Measurements from ENCODE around the gene PTPN22.
A peak's percentile ranks its signal among the peaks of the same experiment; 100 is the strongest.

The PTPN22 gene

DNA sequence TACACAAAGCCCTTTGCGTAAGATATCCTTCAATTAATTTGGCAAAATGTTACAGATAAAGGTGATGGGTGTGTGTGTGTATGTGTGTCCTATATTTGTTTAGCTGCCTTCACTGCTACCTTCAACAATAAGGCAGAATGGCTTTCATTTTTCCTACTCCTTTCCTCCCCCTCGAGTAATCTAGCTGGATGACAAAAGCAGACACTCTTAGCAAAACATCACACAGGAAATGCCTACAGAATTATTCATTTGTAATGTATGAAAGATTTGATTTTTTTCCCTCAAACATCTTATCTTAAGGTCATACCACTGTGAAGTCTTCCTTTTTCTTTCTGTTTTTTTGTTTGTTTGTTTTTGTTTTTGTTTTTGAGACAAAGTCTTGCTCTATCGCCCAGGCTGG is 10.6 kb downstream of the PTPN22 start:
- Histone ChIP-seq H3K27me3 (no peaks in the 10 kb centered on the region), H3K9me3 (no peaks in the 10 kb centered on the region), H3K27ac (peak overlapping the region; percentile 81), H3K4me3 (ENCODE audit: low read depth in 1 of 2, low read length in 1 of 2) (no peak overlapping the region), H3K4me1 (ENCODE audit: control insufficient read depth in 1 of 2, insufficient read depth in 1 of 2, low read depth in 1 of 2, low read length in 1 of 2) (peaks cover 49 to 60% of the 10 kb centered on the region in 2 experiments), H3K36me3 (peaks cover 12% of the 10 kb centered on the region)
- TF ChIP-seq, protein P1, sequence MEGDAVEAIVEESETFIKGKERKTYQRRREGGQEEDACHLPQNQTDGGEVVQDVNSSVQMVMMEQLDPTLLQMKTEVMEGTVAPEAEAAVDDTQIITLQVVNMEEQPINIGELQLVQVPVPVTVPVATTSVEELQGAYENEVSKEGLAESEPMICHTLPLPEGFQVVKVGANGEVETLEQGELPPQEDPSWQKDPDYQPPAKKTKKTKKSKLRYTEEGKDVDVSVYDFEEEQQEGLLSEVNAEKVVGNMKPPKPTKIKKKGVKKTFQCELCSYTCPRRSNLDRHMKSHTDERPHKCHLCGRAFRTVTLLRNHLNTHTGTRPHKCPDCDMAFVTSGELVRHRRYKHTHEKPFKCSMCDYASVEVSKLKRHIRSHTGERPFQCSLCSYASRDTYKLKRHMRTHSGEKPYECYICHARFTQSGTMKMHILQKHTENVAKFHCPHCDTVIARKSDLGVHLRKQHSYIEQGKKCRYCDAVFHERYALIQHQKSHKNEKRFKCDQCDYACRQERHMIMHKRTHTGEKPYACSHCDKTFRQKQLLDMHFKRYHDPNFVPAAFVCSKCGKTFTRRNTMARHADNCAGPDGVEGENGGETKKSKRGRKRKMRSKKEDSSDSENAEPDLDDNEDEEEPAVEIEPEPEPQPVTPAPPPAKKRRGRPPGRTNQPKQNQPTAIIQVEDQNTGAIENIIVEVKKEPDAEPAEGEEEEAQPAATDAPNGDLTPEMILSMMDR (IDR thresholded peaks at IDR 0.05): no peak

GRCh38 chr1:113859478-113860175 is 11.9 kb downstream of the PTPN22 start:
- Histone ChIP-seq H3K27ac (peak overlapping the region; percentile 81), H3K27me3 (no peaks in the 10 kb centered on the region), H3K36me3 (peaks cover 21% of the 10 kb centered on the region), H3K4me3 (ENCODE audit: low read depth in 1 of 2, low read length in 1 of 2) (peak overlapping the region; percentile 24 to 28), H3K4me1 (ENCODE audit: control insufficient read depth in 1 of 2, insufficient read depth in 1 of 2, low read depth in 1 of 2, low read length in 1 of 2) (peaks cover 49 to 60% of the 10 kb centered on the region in 2 experiments), H3K9me3 (no peaks in the 10 kb centered on the region)
- TF ChIP-seq, protein P1 (IDR thresholded peaks at IDR 0.05): no peak

GRCh38 chr1:113858982-113859381 is 12.5 kb downstream of the PTPN22 start:
- Histone ChIP-seq H3K4me3 (ENCODE audit: low read depth in 1 of 2, low read length in 1 of 2) (peak overlapping the region in 1 of 2 experiments; percentile 24), H3K4me1 (ENCODE audit: control insufficient read depth in 1 of 2, insufficient read depth in 1 of 2, low read depth in 1 of 2, low read length in 1 of 2) (peaks cover 49 to 60% of the 10 kb centered on the region in 2 experiments), H3K36me3 (peaks cover 28% of the 10 kb centered on the region), H3K27ac (peak overlapping the region; percentile 81), H3K9me3 (no peaks in the 10 kb centered on the region), H3K27me3 (no peaks in the 10 kb centered on the region)
- TF ChIP-seq, protein P1 (IDR thresholded peaks at IDR 0.05): no peak

GRCh38 chr1:113858418-113858817 is 13.1 kb downstream of the PTPN22 start:
- Histone ChIP-seq H3K36me3 (peaks cover 30% of the 10 kb centered on the region), H3K9me3 (no peaks in the 10 kb centered on the region), H3K4me1 (ENCODE audit: control insufficient read depth in 1 of 2, insufficient read depth in 1 of 2, low read depth in 1 of 2, low read length in 1 of 2) (peaks cover 49 to 60% of the 10 kb centered on the region in 2 experiments), H3K4me3 (ENCODE audit: low read depth in 1 of 2, low read length in 1 of 2) (peak overlapping the region in 1 of 2 experiments; percentile 3), H3K27me3 (no peaks in the 10 kb centered on the region), H3K27ac (peak overlapping the region; percentile 81)
- TF ChIP-seq, protein P1 (IDR thresholded peaks at IDR 0.05): no peak

DNA sequence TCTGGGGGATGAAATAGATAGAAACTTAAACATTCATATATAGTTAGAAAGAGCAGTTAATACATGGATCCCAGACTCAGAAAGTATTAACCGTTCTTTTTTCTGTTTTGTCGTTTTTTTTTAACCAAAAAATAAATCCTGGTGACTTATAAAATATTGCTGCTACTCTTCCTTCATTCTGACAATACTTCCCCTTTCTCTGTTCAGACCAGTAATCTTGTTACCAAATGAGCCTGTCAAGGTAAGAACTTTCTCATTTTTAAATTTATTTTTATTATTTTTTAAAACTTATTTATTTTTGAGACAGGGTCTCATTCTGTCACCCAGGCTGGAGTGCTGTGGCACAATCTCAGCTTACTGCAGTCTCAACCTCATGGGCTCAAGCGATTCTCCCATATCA is 13.7 kb downstream of the PTPN22 start:
- no peak overlapping the region for H3K4me3 ChIP-seq (ENCODE audit: low read depth in 1 of 2, low read length in 1 of 2)
- TF ChIP-seq, protein P1 (IDR thresholded peaks at IDR 0.05): no peak
- H3K36me3 ChIP-seq: peaks cover 34% of the 10 kb centered on the region
- H3K27me3 ChIP-seq: no peaks in the 10 kb centered on the region
- no peaks in the 10 kb centered on the region for H3K9me3 ChIP-seq
- peaks cover 47 to 54% of the 10 kb centered on the region in 2 experiments for H3K4me1 ChIP-seq (ENCODE audit: control insufficient read depth in 1 of 2, insufficient read depth in 1 of 2, low read depth in 1 of 2, low read length in 1 of 2)
- H3K27ac ChIP-seq: peak overlapping the region; percentile 81
